ENCODE measurements around the gene CDH13. TPM values are rescaled to one million over a fixed set of nuclear protein-coding genes. Genes with fewer than 3 reads are reported as not detected.

The CDH13 gene
- total RNA-seq, 1 experiment from 2014 or later: 0.80 TPM

GRCh38 chr16:83626676-83627075 lies 999.9 kb downstream of the CDH13 start:
- no peak for DNase-seq
- no peaks in the 10 kb centered on the region for H3K27me3 ChIP-seq (ENCODE audit: control insufficient read depth, insufficient read depth, low read length)
- no peaks in the 10 kb centered on the region for H3K36me3 ChIP-seq (replicated peaks; ENCODE audit: control insufficient read depth, insufficient read depth, low read length)
- no peak overlapping the region for H3K4me3 ChIP-seq (ENCODE audit: insufficient read depth, low read depth, low read length)

- no peak for DNase-seq
- Histone ChIP-seq H3K4me3 (ENCODE audit: insufficient read depth, low read depth, low read length) (no peak overlapping the region), H3K27me3 (ENCODE audit: control insufficient read depth, insufficient read depth, low read length) (no peaks in the 10 kb centered on the region), H3K36me3 (replicated peaks; ENCODE audit: control insufficient read depth, insufficient read depth, low read length) (no peaks in the 10 kb centered on the region)
Observed at GRCh38 chr16:83627996-83628395, 1001.2 kb downstream of the CDH13 start.

GRCh38 chr16:83629426-83629825 lies 1002.7 kb downstream of the CDH13 start:
- Histone ChIP-seq H3K4me3 (ENCODE audit: insufficient read depth, low read depth, low read length) (no peak overlapping the region), H3K27me3 (ENCODE audit: control insufficient read depth, insufficient read depth, low read length) (no peaks in the 10 kb centered on the region), H3K36me3 (replicated peaks; ENCODE audit: control insufficient read depth, insufficient read depth, low read length) (no peaks in the 10 kb centered on the region)
- DNase-seq: no peak

GRCh38 chr16:83629836-83630235 lies 1003.1 kb downstream of the CDH13 start:
- H3K27me3 ChIP-seq (ENCODE audit: control insufficient read depth, insufficient read depth, low read length): no peaks in the 10 kb centered on the region
- no peak overlapping the region for H3K4me3 ChIP-seq (ENCODE audit: insufficient read depth, low read depth, low read length)
- no peaks in the 10 kb centered on the region for H3K36me3 ChIP-seq (replicated peaks; ENCODE audit: control insufficient read depth, insufficient read depth, low read length)
- no peak for DNase-seq

GRCh38 chr16:83630979-83631378 lies 1004.2 kb downstream of the CDH13 start:
- Histone ChIP-seq H3K27me3 (ENCODE audit: control insufficient read depth, insufficient read depth, low read length) (no peaks in the 10 kb centered on the region), H3K4me3 (ENCODE audit: insufficient read depth, low read depth, low read length) (no peak overlapping the region), H3K36me3 (replicated peaks; ENCODE audit: control insufficient read depth, insufficient read depth, low read length) (no peaks in the 10 kb centered on the region)
- DNase-seq: no peak

- Histone ChIP-seq H3K4me3 (ENCODE audit: insufficient read depth, low read depth, low read length) (no peak overlapping the region), H3K36me3 (replicated peaks; ENCODE audit: control insufficient read depth, insufficient read depth, low read length) (no peaks in the 10 kb centered on the region), H3K27me3 (ENCODE audit: control insufficient read depth, insufficient read depth, low read length) (no peaks in the 10 kb centered on the region)
- DNase-seq: no peak
Observed at GRCh38 chr16:83633286-83633685, 1006.5 kb downstream of the CDH13 start.

- Histone ChIP-seq H3K27me3 (ENCODE audit: control insufficient read depth, insufficient read depth, low read length) (no peaks in the 10 kb centered on the region), H3K4me3 (ENCODE audit: insufficient read depth, low read depth, low read length) (no peak overlapping the region), H3K36me3 (replicated peaks; ENCODE audit: control insufficient read depth, insufficient read depth, low read length) (no peaks in the 10 kb centered on the region)
- DNase-seq: peak; percentile 38
Observed at GRCh38 chr16:83648347-83648746, 1021.6 kb downstream of the CDH13 start.

GRCh38 chr16:83651871-83652270 lies 1025.1 kb downstream of the CDH13 start:
- H3K4me3 ChIP-seq (ENCODE audit: insufficient read depth, low read depth, low read length): no peak overlapping the region
- DNase-seq: no peak

GRCh38 chr16:83652943-83653342 lies 1026.2 kb downstream of the CDH13 start:
- Histone ChIP-seq H3K27me3 (ENCODE audit: control insufficient read depth, insufficient read depth, low read length) (no peaks in the 10 kb centered on the region), H3K4me3 (ENCODE audit: insufficient read depth, low read depth, low read length) (no peak overlapping the region), H3K36me3 (replicated peaks; ENCODE audit: control insufficient read depth, insufficient read depth, low read length) (no peaks in the 10 kb centered on the region)
- no peak for DNase-seq

More at GRCh38 chr16:83651871-83652270, 1025.1 kb downstream of the CDH13 start:
- no peaks in the 10 kb centered on the region for H3K27me3 ChIP-seq (ENCODE audit: control insufficient read depth, insufficient read depth, low read length)
- no peaks in the 10 kb centered on the region for H3K36me3 ChIP-seq (replicated peaks; ENCODE audit: control insufficient read depth, insufficient read depth, low read length)

GRCh38 chr16:83653785-83654184 lies 1027.0 kb downstream of the CDH13 start:
- H3K27me3 ChIP-seq (ENCODE audit: control insufficient read depth, insufficient read depth, low read length): no peaks in the 10 kb centered on the region
- no peak for DNase-seq
- no peaks in the 10 kb centered on the region for H3K36me3 ChIP-seq (replicated peaks; ENCODE audit: control insufficient read depth, insufficient read depth, low read length)

GRCh38 chr16:83660282-83660681 lies 1033.5 kb downstream of the CDH13 start:
- no peaks in the 10 kb centered on the region for H3K36me3 ChIP-seq (replicated peaks; ENCODE audit: control insufficient read depth, insufficient read depth, low read length)
- no peak for DNase-seq
- H3K4me3 ChIP-seq (ENCODE audit: insufficient read depth, low read depth, low read length): no peak overlapping the region
- no peaks in the 10 kb centered on the region for H3K27me3 ChIP-seq (ENCODE audit: control insufficient read depth, insufficient read depth, low read length)

More at GRCh38 chr16:83653785-83654184, 1027.0 kb downstream of the CDH13 start:
- no peak overlapping the region for H3K4me3 ChIP-seq (ENCODE audit: insufficient read depth, low read depth, low read length)

GRCh38 chr16:83661656-83662055 lies 1034.9 kb downstream of the CDH13 start:
- Histone ChIP-seq H3K27me3 (ENCODE audit: control insufficient read depth, insufficient read depth, low read length) (no peaks in the 10 kb centered on the region), H3K4me3 (ENCODE audit: insufficient read depth, low read depth, low read length) (no peak overlapping the region), H3K36me3 (replicated peaks; ENCODE audit: control insufficient read depth, insufficient read depth, low read length) (no peaks in the 10 kb centered on the region)
- no peak for DNase-seq

- DNase-seq: no peak
- Histone ChIP-seq H3K4me3 (ENCODE audit: insufficient read depth, low read depth, low read length) (no peak overlapping the region), H3K36me3 (replicated peaks; ENCODE audit: control insufficient read depth, insufficient read depth, low read length) (no peaks in the 10 kb centered on the region), H3K27me3 (ENCODE audit: control insufficient read depth, insufficient read depth, low read length) (no peaks in the 10 kb centered on the region)
Observed at GRCh38 chr16:83666449-83666848, 1039.7 kb downstream of the CDH13 start.

GRCh38 chr16:83669456-83669855 lies 1042.7 kb downstream of the CDH13 start:
- no peak for DNase-seq

GRCh38 chr16:83674931-83675535 lies 1048.3 kb downstream of the CDH13 start:
- H3K4me3 ChIP-seq (ENCODE audit: insufficient read depth, low read depth, low read length): no peak overlapping the region
- DNase-seq: peak; percentile 33
- no peaks in the 10 kb centered on the region for H3K36me3 ChIP-seq (replicated peaks; ENCODE audit: control insufficient read depth, insufficient read depth, low read length)
- H3K27me3 ChIP-seq (ENCODE audit: control insufficient read depth, insufficient read depth, low read length): no peaks in the 10 kb centered on the region

More at GRCh38 chr16:83669456-83669855, 1042.7 kb downstream of the CDH13 start:
- Histone ChIP-seq H3K36me3 (replicated peaks; ENCODE audit: control insufficient read depth, insufficient read depth, low read length) (no peaks in the 10 kb centered on the region), H3K4me3 (ENCODE audit: insufficient read depth, low read depth, low read length) (no peak overlapping the region), H3K27me3 (ENCODE audit: control insufficient read depth, insufficient read depth, low read length) (no peaks in the 10 kb centered on the region)

- H3K36me3 ChIP-seq (replicated peaks; ENCODE audit: control insufficient read depth, insufficient read depth, low read length): no peaks in the 10 kb centered on the region
- DNase-seq: no peak
- H3K27me3 ChIP-seq (ENCODE audit: control insufficient read depth, insufficient read depth, low read length): no peaks in the 10 kb centered on the region
Observed at GRCh38 chr16:83676086-83676485, 1049.3 kb downstream of the CDH13 start.

More at GRCh38 chr16:83676086-83676485, 1049.3 kb downstream of the CDH13 start:
- H3K4me3 ChIP-seq (ENCODE audit: insufficient read depth, low read depth, low read length): no peak overlapping the region
